Activated naive CD4-positive, alpha-beta T cell treated with anti-CD3 and anti-CD28 coated beads, Interleukin-2, amount 10 ng/mL, durations not matched to agents 7 days and 5 days (primary cell): ENCODE measurements around the gene SLC25A33.
A peak's percentile ranks its signal among the peaks of the same experiment; 100 is the strongest.

ENCODE experiments used
- CTCF ChIA-PET: fragments of 350-600 bp; sonication (Branson Sonifier 250); formaldehyde crosslinking; loops from one replicate; lab custom pipeline; 2021; ENCODE audit warnings: antibody characterized with exemption; lab: Charles Lee
- DNase-seq: peaks from one replicate; pipeline ENCODE4 v3.0.0-alpha.2; 2020
- H3K27ac Mint-ChIP-seq: one replicate; pipeline ENCODE4 v1.8.0; 2021; ENCODE audit warnings: mild to moderate bottlenecking, moderate library complexity, mixed read lengths
- H3K27me3 Mint-ChIP-seq: one replicate; pipeline ENCODE4 v1.8.0; 2021; ENCODE audit warnings: mild to moderate bottlenecking, mixed read lengths
- H3K36me3 Mint-ChIP-seq: one replicate; pipeline ENCODE4 v1.8.0; 2021; ENCODE audit warnings: mixed read lengths
- H3K4me1 Mint-ChIP-seq: one replicate; pipeline ENCODE4 v1.8.0; 2021; ENCODE audit warnings: mixed read lengths
- H3K4me3 Mint-ChIP-seq: one replicate; pipeline ENCODE4 v1.8.0; 2021; ENCODE audit warnings: mild to moderate bottlenecking, moderate library complexity, mixed read lengths
- H3K9me3 Mint-ChIP-seq: one replicate; pipeline ENCODE4 v1.8.0; 2021; ENCODE audit warnings: mixed read lengths

The SLC25A33 gene

GRCh38 chr1:9606458-9606857 lies 67.2 kb downstream of the SLC25A33 start:
- no peak overlapping the region for H3K4me3 Mint-ChIP-seq
- no peaks in the 10 kb centered on the region for H3K4me1 Mint-ChIP-seq
- H3K27ac Mint-ChIP-seq = no peak overlapping the region
- H3K9me3 Mint-ChIP-seq = no peaks in the 10 kb centered on the region
- DNase-seq = no peak
- CTCF ChIA-PET = no interaction called here
- no peaks in the 10 kb centered on the region for H3K27me3 Mint-ChIP-seq
- no peaks in the 10 kb centered on the region for H3K36me3 Mint-ChIP-seq

DNA sequence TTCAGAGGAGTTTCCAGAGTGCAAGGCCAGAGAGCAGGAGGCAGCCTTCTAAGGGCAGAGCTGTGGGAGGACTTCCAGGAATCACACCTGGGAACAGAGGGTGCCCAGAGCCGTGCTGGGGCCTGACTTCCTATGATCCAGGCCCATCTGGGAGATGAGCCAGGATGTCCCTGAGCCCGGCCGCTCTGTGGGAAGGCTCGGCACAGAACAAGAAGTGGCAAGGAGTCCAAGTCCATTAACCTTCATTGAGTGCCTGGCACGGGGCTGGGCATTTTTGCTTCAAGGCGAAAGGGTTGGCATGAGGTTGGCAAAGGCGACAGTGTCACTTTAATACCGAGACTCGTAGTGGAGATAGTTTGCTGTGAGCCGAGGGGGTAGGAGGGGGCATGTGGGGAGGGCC lies 67.7 kb downstream of the SLC25A33 start:
- no peaks in the 10 kb centered on the region for H3K27me3 Mint-ChIP-seq
- no peak for DNase-seq
- H3K9me3 Mint-ChIP-seq = no peaks in the 10 kb centered on the region
- H3K4me1 Mint-ChIP-seq = no peaks in the 10 kb centered on the region
- no peak overlapping the region for H3K27ac Mint-ChIP-seq
- CTCF ChIA-PET = no interaction called here
- no peaks in the 10 kb centered on the region for H3K36me3 Mint-ChIP-seq
- no peak overlapping the region for H3K4me3 Mint-ChIP-seq

- CTCF ChIA-PET = no interaction called here
- H3K27ac Mint-ChIP-seq = no peak overlapping the region
- no peak for DNase-seq
- no peaks in the 10 kb centered on the region for H3K27me3 Mint-ChIP-seq
- no peaks in the 10 kb centered on the region for H3K4me1 Mint-ChIP-seq
- H3K4me3 Mint-ChIP-seq = no peak overlapping the region
- H3K9me3 Mint-ChIP-seq = no peaks in the 10 kb centered on the region
- no peaks in the 10 kb centered on the region for H3K36me3 Mint-ChIP-seq
Observed at GRCh38 chr1:9607352-9607751, 68.1 kb downstream of the SLC25A33 start.

DNA sequence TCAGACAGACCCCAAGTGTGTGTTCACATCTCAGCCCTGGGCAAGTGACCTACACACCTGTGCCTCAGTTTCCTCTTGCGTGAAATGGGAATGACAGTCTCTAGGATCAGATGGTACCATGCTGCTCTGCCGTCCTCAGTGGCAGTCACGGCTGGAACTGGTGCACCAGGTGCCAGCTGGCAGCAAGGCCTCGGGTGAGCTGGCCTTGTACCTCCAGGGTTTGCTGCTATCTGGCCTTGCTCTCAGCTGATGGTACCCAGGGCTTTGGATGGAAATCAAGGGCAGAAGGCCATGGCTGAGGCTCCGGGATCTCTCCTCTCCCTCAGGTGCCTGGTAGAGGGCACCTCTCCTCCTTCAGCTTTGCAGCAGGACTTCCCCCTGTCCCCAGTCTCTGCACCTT lies 70.7 kb downstream of the SLC25A33 start:
- no peak overlapping the region for H3K27ac Mint-ChIP-seq
- no peaks in the 10 kb centered on the region for H3K9me3 Mint-ChIP-seq
- no peaks in the 10 kb centered on the region for H3K4me1 Mint-ChIP-seq
- no peak for DNase-seq
- no peak overlapping the region for H3K4me3 Mint-ChIP-seq
- no peaks in the 10 kb centered on the region for H3K27me3 Mint-ChIP-seq
- CTCF ChIA-PET = no interaction called here
- H3K36me3 Mint-ChIP-seq = peaks cover 3% of the 10 kb centered on the region

GRCh38 chr1:9610548-9610947 lies 71.3 kb downstream of the SLC25A33 start:
- Mint-ChIP-seq H3K27ac (no peak overlapping the region), H3K36me3 (peaks cover 3% of the 10 kb centered on the region), H3K4me1 (no peaks in the 10 kb centered on the region), H3K27me3 (no peaks in the 10 kb centered on the region), H3K9me3 (no peaks in the 10 kb centered on the region), H3K4me3 (no peak overlapping the region)
- no peak for DNase-seq
- CTCF ChIA-PET = no interaction called here

DNA sequence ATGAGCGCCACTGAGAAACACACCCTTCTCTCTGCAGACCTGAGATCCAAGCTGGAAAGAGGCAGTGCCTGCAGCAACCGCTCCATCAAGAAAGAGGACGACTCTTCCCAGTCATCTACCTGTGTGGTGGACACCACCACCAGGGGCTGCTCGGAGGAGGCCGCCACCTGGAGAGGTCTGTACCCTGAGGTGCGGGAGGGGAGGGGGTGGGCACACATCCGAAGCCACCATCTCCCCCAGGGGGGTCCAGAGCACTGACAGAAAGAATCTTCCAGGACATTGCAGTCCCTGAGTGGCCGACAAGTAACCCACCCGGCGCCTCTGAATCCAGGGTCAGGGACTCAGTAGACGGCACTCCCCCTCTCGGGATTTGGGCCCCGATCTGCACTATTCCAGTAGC lies 72.5 kb downstream of the SLC25A33 start:
- H3K4me3 Mint-ChIP-seq = no peak overlapping the region
- CTCF ChIA-PET = no interaction called here
- H3K36me3 Mint-ChIP-seq = peaks cover 3% of the 10 kb centered on the region
- no peak overlapping the region for H3K27ac Mint-ChIP-seq
- H3K9me3 Mint-ChIP-seq = no peaks in the 10 kb centered on the region
- DNase-seq = no peak
- no peaks in the 10 kb centered on the region for H3K27me3 Mint-ChIP-seq
- no peaks in the 10 kb centered on the region for H3K4me1 Mint-ChIP-seq

DNA sequence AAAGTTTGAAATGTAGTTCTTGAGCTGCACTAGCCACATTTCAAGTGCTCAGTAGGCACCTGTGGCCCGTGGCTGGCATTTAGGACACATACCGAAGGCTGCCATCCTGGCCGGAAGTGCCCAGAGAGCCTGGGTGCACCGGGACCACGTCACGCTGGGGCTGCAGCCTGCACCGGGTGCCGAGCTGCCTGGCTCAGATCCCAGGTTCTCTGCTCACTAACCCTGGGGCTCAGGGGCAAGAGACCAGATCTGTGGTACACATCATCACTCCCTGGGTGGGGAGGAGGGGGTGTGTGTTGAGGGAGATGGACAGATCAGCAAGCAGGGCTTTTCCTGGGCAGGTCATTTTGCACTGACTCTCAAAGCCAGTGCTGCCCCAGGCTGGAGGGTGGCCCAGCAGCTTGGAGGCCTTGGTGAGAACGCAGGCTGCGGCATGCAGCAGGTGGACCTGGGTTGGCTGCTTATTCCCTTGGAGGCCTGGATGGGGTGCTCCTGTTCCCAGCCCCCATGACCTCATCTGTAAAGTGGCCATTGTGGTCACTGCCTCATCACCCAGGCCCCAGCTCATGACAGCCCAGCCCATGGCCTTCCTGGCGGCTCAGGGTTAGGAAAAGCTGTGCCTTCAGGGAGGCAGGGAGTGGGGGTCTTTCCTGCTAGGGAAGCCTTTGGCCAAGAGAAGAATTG lies 73.0 kb downstream of the SLC25A33 start:
- no peak for DNase-seq
- peaks cover 3% of the 10 kb centered on the region for H3K36me3 Mint-ChIP-seq

DNA sequence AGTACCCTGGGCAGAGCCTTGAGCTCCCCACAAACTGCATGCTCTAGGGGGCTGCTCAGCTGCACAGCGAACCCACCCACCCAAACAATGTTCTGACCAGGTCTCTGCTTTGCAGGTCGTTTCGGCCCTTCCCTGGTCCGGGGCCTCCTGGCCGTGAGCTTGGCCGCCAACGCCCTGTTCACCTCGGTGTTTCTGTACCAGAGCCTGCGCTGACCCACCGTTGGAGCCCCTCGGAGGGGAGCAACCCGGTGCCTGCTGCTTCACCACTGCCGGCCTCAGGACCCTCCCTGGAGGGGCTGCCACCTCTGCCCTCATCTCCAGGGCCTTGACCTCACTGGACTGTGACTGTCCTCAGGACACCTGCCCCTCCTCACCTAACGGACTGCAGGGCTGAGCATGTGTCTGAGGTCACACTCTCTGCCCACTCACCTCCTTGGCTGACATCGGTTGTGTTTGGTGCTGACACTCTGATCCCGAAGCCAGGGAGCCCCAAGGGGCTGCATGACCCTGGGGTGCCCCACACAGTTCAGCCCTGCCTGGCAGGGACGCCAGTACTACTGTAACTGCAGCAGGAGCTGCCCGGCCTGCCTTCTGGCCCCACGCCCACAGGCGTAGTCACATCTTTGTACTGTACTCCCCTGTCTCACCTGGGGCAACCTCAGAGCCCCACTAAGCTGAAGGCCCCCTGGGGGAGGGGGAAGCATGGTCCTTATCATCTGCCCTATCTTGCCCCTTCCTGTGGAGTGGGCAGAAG lies 73.8 kb downstream of the SLC25A33 start:
- CTCF ChIA-PET = no interaction called here
- Mint-ChIP-seq H3K4me1 (no peaks in the 10 kb centered on the region), H3K27ac (no peak overlapping the region), H3K36me3 (peaks cover 3% of the 10 kb centered on the region), H3K9me3 (no peaks in the 10 kb centered on the region), H3K4me3 (no peak overlapping the region), H3K27me3 (no peaks in the 10 kb centered on the region)
- DNase-seq = no peak

More for the DNA sequence above, 73.0 kb downstream of the SLC25A33 start:
- Mint-ChIP-seq H3K9me3 (no peaks in the 10 kb centered on the region), H3K4me3 (no peak overlapping the region), H3K27me3 (no peaks in the 10 kb centered on the region), H3K4me1 (no peaks in the 10 kb centered on the region), H3K27ac (no peak overlapping the region)
- CTCF ChIA-PET = no interaction called here

DNA sequence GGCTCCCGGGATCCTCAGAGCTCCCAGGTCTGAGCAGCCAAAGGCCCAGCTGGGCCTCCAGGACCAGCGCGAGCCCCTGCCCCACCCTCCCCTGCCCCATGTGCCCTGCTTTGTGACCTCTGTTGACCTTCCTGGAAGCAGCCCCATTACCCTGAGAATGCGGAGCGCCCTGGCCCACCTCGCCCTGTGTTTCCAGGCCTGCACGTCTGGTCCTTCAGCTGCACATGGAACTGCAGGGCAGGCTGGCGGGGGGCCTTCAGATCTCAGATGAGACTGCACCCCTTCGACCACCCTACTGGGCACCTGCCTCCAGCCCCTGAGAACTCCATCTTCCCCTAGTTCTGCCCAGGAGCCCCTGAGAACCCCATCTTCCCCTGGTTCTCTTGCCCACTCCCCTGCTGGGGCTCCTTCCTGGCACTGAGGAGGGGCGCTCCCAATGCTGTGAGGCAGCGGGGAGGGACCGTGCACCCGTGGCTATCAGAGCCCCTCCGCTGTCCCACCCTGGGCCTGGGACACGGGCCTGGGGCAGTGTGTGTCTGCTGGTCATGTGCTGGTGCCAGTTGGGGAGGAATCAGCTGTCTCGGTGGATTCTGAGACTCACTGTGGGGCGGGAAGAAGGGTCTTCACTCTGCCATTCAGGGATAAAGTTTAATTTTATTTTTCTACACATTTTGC lies 74.5 kb downstream of the SLC25A33 start:
- no peak overlapping the region for H3K27ac Mint-ChIP-seq
- H3K4me1 Mint-ChIP-seq = no peaks in the 10 kb centered on the region
- no peak for DNase-seq
- H3K36me3 Mint-ChIP-seq = peaks cover 3% of the 10 kb centered on the region
- H3K27me3 Mint-ChIP-seq = peaks cover 5% of the 10 kb centered on the region
- CTCF ChIA-PET = no interaction called here
- no peak overlapping the region for H3K4me3 Mint-ChIP-seq
- H3K9me3 Mint-ChIP-seq = no peaks in the 10 kb centered on the region

- H3K4me3 Mint-ChIP-seq = no peak overlapping the region
- peaks cover 3% of the 10 kb centered on the region for H3K36me3 Mint-ChIP-seq
- CTCF ChIA-PET = interaction anchor here (0.5 to 3.5 kb wide), 21 partner anchors 12 to 438 kb away, joined by 3 to 17 read pairs (median 3); partner anchors contain the start of gene TMEM201
- DNase-seq = peak; percentile 79
- no peaks in the 10 kb centered on the region for H3K4me1 Mint-ChIP-seq
- H3K27ac Mint-ChIP-seq = no peak overlapping the region
- peaks cover 17% of the 10 kb centered on the region for H3K27me3 Mint-ChIP-seq
- H3K9me3 Mint-ChIP-seq = no peaks in the 10 kb centered on the region
Observed at GRCh38 chr1:9615316-9616063, 76.2 kb downstream of the SLC25A33 start.

GRCh38 chr1:9618909-9619679 lies 79.8 kb downstream of the SLC25A33 start:
- Mint-ChIP-seq H3K4me1 (peaks cover 2% of the 10 kb centered on the region), H3K4me3 (no peak overlapping the region), H3K36me3 (no peaks in the 10 kb centered on the region), H3K27me3 (peaks cover 42% of the 10 kb centered on the region), H3K9me3 (no peaks in the 10 kb centered on the region), H3K27ac (no peak overlapping the region)
- CTCF ChIA-PET = no interaction called here
- no peak for DNase-seq

DNA sequence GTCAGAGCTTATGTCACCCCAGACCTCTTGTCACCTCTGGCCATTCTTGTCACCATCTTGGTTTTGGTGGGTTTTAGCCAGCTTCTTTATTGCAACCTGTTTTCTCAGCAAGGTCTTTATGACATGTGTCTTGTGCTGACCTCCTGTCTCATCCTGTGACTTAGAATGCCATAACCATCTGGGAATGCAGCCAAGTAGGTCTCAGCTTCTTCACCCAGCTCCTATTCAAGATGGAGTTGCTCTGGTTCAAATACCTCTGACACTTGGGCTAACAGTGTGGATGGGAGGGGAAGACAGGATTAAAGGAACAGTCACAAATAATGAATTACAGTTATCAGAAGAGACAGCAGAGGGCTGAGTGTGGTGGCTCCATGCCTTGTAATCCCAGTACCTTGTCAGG lies 81.8 kb downstream of the SLC25A33 start:
- no peak overlapping the region for H3K4me3 Mint-ChIP-seq
- no peaks in the 10 kb centered on the region for H3K36me3 Mint-ChIP-seq
- peaks cover 58% of the 10 kb centered on the region for H3K27me3 Mint-ChIP-seq
- no peak overlapping the region for H3K27ac Mint-ChIP-seq
- peaks cover 12% of the 10 kb centered on the region for H3K4me1 Mint-ChIP-seq
- CTCF ChIA-PET = no interaction called here
- no peak for DNase-seq
- no peaks in the 10 kb centered on the region for H3K9me3 Mint-ChIP-seq

DNA sequence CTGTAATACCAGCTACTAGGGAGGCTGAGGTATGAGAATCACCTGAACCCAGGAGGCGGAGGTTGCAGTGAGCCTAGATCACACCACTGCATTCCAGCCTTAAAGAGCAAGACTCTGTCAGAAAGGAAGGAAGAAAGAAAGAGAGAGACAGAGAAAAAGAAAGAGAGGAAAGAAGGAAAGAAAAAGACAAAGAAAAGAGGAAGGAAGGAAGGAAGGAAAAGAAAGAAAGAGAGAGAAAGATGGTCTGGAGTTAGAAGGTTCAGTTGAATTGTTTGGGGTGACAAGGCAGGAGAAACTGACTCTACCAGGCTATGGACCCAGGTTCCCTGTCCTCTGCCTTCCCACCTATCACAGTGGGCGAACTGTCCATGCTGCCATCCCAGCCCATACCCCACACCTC lies 84.8 kb downstream of the SLC25A33 start:
- Mint-ChIP-seq H3K36me3 (no peaks in the 10 kb centered on the region), H3K4me3 (no peak overlapping the region), H3K27me3 (peaks cover 50% of the 10 kb centered on the region), H3K27ac (no peak overlapping the region), H3K9me3 (no peaks in the 10 kb centered on the region), H3K4me1 (peaks cover 38% of the 10 kb centered on the region)
- no peak for DNase-seq
- CTCF ChIA-PET = interaction anchor here (0.6 kb wide), 1 partner anchor 325 kb away, joined by 3 read pairs; no protein-coding TSS in a partner anchor
